GM21723 (cell line): ENCODE data around the gene KLHDC9.

ENCODE experiments used
- ATAC-seq: cut with Tn5 transposase; IDR thresholded peaks from one replicate; pipeline ENCODE4 v1.9.1; 2021; ENCODE audit warnings: mild to moderate bottlenecking, moderate library complexity; ENCODE audit not compliant: unreplicated experiment

Gene KLHDC9

DNA sequence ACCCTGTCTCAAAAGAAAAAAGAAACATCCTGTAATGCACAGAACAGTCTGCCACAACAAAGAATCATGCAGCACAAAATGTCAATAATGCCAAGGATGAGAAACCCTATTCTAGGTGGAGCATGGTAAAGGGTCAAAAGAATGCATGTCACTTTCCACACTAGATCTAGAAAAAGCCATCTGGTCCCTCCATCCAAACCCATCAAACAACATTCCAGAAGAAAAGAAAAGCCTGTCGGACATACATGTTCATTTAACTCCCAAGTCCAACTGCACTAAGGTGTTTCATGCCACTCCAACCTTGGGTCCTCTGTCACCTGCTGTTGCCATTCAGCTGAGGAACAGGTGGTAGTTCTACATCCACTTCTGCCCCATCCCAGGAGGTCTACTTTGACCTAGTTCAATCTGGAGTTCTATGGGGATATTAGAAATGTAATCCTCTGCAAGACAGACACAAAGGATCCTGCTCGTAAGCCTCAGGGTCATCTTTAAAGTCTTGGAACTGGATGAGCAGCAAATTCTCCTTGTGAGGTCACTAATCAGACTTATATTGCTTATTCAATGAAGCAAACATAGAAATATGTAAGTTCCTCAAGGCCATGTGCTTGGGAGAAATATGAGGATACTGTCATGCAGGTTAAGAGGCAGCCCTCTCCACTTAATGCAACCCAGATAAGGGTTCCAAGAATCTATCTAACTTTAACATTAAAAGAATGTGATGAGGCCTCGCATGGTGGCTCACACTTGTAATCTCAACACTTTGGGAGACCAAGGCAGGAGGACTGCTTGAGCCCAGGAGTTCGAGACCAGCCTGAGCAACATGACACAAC lies 30.6 kb downstream of the KLHDC9 start:
- no peak for ATAC-seq

DNA sequence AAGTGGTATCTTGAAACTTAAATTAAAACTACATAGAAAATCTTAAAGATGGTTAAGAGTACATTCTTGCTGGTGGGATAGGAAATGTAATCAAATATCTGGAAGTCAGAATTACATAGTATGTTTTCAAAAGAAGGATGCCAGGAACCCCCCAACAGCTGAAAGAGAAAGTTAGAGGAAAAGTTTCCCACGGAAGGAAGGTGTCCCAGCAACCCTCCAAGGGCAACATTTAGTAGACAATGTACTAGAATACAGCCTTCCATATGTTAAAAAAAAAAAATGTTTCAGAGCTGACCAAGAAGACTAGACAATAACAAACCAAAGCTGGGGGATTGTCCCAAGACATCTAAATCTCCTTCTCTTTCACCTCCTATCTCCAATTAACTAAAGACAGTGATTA lies 32.1 kb downstream of the KLHDC9 start:
- ATAC-seq, result no peak

DNA sequence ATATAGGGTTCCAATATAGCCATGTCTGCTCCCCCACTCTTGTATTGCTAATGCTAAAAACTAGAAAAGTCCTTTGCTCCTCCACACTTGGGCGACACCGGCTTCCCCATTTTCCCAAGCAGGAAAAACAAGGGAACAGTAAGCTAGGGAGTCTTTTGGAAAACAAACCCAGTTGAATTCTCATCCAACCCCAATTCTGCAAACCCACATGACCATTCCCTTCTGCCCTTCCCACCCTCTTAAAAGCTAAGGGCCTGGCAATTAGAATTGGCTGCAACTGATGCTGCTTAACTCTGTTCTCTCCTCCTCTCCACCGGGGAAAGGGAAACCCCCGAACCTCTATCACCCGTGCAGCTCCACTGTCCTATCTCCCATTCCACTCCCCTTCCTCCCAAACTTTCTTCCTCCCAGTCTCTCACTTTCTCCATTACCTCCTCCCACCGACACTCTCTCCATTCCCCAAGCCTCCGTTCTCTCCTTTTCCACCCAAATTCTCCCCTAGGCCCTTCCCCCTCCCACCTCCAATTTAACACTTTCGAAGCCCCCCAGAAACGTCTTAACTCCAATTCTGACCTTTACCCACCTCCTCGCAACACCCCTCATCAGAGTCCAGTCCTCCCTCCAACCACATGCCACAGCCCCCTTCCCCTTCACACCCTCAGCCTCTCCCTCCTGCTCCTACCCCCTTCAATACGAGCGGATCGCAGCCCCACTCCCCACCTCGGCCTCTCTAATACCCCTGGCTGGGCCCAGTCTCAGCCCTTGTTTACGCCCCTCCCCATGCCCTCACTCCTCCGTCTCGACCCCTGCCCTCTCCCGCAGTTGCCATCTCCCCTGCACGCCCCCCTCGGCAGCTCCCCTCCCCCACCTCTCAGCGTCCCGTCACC lies 33.6 kb downstream of the KLHDC9 start:
- peak; percentile 2 for ATAC-seq

DNA sequence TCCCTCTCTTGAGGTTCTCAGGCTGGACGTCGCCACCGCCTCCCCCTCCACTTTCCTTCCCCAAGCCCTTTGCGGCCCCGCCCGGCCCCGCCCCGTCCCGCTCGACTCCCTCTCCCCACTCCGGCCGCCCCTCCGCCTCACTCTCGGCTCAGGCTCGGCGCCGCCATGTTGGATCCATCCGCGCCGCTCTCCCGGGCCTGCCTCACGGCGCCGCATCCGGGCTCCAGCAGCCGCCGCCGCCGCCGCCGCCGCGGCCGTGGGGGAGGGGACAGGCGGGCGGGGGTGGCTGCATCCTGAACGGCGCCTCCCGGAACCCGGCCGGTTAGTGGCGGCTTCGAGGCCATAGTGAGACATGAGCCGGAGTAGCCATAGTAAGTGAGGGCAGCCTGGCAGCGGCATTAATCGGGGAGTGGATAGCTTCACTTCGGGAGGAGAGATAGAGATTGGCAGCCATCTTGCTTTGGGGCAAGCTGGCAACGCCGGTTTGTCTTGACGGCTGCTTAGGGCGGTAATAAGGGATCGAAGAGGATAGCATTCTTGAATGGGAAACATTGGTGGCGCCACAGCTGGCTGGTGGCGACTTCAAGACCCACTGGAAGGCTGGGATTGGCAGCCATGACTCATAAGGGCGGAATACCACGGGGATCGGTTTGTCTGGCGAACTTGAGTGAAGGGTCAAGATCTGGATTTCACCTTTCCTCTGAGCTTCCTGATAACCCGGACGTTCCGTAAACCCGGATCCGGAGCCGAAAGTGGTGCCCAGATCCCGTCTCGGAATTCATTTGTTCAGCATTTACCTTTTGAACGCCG lies 34.5 kb downstream of the KLHDC9 start, which contains the start of gene DEDD:
DEDD (minus strand) TSS at position 258 of the 810 bp plus-strand sequence. CDS start 8,205 bp downstream, outside the sequence.
- peak; percentile 92 for ATAC-seq

DNA sequence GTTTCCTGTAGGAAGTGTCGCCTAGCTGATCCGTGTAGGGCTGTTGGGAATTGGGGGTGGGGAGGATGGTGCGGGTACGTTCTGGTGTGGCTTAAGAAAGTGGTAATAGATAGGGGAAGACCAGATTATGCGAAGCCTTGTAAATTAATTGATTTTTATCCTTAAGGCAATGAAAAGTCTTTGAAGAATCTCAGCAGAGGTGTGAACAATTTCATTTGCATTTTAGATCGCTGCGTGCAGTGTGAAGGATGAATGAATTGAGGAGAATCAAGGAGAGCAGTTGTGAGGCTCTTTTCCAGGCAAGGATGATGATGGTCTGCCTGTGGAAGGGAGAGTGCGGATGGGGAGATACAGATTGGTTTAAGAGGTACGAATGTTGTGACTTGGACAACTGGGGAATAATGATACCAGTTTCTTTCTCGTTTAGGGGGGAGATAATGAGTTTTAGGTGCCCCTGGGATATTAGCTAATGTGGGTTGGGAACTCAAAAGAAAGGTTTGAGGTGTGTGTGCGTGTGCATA lies 35.1 kb downstream of the KLHDC9 start:
- peak; percentile 22 for ATAC-seq

DNA sequence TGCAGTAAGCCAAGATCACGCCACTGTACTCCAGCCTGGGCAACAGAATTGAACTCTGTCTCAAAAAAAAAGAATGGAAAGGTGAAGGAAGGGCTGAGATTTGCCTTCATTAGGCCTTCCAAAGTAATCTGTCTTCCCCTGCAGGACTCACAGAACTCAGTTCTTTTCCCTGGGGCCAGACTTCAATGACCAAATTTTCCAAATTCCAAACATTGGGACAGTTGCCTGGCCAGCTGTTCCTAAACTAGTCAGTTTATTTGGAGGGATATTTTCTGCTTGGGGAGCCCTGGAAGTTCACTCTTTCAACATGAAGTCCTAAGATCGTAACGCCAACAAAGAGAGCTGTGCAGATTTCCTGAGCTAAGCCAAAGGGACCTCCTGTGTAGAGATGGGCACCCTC lies 39.7 kb downstream of the KLHDC9 start:
- no peak for ATAC-seq

DNA sequence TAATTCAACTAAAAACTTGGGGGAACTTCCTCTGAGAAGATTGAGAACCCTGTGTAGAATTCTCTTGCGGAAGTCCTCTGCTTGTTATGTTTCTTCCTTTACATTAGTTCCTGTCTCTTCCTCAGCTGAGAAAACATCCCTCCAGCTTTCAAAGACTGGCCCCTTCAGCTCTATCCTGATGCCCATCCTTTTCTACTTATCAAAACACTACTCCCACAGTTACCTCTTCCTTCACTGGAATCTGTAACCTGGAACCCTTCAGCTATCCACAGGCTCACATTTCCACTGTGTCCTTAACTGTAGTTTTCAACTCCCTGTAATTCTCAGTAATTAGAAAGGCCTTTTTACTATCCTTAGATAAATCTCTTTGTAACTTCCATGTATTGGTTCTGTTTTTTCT lies 40.3 kb downstream of the KLHDC9 start:
- no peak for ATAC-seq

DNA sequence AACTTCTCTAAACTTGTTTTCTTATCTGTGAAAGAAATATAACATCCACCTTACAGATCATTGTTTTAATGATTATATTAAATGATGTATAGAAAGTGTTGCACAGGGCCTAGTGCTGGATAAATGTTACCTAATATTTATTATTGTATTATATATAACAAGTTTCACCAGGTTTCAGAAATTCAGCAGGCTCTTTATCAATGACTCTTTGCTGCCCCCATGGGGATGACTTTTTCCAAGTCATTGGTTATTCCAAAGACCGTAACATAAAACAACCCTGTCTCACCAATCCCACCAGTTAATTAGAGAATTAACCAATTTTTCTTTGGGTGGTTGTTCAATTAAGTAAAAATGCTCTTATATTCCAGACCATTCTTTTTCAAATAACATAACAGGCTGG lies 41.6 kb downstream of the KLHDC9 start:
- ATAC-seq, result no peak

DNA sequence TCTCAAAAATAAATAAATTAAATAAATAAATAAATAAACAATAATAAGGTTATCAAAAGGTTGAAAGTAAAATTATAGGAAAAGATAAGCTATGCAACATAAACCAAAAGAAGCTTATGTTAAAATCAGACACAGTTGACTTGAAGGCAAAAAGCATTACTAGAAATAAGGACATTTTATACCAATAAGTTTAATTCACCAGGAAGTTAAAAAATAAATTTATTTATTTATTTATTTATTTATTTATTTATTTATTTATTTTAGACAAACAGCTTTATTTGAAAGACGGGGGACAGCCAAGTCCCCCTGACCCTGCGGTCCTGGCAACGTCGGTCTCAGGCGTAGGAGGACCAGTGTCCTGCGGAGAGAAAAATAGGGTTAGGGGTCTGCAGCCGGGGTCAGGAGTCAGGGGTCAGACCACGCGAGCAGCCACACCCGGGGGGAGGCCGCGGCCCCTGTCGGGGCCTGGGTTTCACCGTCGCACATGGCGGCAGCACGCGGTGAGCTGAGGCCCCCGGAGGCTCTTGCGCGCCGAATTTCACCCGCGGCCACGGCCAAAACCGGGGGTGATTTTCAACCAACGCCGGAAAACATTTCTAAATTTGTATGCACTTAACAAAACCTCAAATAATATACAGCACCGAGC lies 42.7 kb downstream of the KLHDC9 start:
- no peak for ATAC-seq

DNA sequence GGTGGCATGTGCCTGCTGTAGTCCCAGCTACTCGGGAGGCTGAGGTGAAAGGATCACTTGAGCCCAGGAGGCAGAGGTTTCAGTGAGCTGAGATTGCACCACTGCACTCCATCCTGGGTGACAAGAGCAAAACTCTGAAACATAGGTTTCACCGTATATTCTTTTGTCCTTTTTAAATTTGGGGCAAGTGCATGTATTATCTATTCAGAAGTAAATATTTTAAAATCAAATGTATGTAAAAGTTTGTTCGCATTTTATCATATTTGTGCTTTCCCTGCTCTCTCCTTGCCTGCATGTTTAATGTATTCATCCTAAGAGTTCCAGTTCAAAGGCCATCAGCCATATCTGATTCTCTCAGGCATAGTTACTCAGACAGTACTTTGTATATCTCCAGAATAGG lies 47.7 kb downstream of the KLHDC9 start:
- no peak for ATAC-seq
